CD4-positive, alpha-beta T cell treated with Interleukin-12 subunit alpha and Interleukin-12 subunit beta, for 1 hour (primary cell): ENCODE results near the gene MTHFD1L.

ENCODE experiments used
- DNase-seq: peaks from one replicate; pipeline ENCODE4 v3.0.0-alpha.2; 2020

MTHFD1L gene

DNA sequence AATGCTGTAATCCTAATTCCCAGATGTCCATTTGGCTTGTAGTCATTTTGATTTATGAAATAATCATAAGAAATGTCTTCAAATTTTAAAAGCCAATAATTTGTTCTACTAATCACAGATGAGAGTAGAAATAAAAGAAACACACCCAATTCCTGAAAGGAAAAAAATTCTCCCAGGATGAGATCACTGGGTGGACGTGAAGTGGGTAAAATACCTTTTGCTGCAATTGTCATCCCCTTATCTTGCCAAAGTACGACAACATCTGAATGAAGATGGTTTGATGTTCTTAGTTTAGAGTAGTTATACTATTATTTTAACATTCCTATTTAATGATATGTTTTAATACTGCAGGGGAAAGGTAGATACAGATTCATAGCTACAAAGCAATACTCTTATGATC is 33.7 kb downstream of the MTHFD1L start:
- DNase-seq, result no peak

DNA sequence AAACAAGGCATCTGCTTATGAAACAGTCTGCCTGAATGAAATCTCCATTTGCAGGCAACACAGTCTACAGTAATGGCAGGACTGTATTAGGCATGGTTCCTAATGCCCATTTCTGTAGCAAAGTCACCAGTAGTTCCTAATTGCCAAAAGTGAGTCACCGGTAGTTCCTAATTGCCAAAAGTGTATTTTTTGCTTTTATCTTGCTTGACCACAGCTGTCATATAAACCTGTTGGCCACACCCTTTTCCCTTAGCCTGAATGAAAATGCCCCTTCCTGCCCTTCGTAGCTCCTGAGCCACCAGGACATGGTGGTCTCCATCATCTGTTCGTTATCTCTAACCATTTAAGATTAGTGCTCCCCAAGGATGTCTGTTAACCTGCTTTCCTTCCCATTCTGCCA is 34.5 kb downstream of the MTHFD1L start:
- no peak for DNase-seq

DNA sequence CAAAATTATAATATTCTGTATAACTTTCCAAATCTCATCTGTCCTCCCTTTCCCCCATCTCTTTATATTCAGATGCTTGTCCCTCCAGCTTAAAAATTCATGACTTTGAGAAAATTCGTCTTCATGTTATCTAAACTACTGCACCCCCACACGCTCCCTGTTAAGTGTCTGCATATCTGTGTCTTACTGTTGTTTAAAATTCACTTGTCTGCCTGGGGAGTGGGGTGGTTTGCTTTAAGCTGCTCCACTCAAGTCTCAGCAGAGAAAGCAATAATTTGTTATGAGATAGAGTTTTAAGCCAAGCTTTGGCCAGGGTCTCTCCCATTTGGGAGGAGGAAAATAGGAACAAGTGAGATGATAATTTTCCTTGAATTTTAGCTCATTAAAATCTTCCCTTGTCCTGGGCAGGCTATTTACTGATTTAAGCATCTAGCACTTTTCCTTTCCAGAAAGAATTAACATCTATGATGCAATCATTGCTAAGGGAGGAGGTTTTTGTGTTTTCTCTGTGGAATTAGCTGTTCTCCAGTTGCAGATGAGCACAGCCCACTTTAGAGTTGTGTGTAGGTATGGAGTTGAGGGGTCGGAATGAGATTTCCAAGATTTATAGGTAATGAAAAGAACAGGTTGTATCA is 36.8 kb downstream of the MTHFD1L start:
- DNase-seq, result no peak

DNA sequence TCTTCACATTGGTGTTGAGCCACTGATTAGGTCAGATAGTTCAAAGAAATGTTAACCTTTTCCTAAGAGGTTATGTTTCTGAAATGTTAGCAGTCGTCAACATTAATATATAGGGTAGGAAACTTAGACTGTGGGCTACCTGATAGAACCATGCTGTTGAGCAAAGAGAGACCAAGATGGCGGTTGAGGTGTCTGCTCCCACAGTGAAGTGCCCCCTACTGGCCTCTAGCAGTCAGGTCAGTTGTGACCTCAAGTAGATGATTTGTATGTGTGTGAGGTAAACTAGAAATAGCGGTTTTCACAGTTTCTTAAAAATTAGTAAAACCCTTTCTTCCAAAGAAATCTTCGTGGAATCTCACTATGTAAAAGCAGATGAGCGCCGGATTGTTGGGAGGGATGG is 40.3 kb downstream of the MTHFD1L start:
- DNase-seq, result no peak

DNA sequence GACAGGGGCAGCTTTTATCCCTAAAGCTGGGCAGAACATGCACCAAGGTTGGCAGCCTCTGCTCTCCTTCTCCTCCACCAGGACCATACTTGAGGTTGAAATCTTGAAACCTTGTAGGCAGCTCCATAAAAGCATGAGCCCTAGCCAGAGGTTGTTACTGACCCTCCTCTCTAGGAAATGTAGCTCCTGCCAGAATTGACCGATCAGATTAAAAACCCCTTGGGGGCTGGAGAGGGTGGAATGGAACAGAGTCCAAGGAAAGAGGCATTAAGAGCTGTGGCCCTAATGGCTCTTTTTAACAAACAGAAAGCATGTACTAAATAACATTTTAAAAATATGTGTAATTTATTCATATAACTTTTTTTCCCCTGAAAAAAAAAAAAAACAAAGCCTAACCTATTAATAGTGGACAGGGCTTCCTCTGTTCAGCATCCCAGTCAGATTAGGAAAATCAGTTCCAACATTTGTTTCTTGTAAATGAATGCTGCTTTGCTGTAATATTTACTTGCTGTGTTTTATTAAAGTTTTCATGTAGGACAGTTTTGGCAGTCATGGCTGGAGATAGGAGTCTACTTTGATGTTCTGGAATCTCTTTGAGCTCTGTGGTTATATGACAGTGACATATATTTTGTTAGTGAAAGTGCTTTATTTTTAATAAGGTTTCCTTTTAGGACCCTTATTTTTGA is 41.3 kb downstream of the MTHFD1L start:
- DNase-seq, result no peak

DNA sequence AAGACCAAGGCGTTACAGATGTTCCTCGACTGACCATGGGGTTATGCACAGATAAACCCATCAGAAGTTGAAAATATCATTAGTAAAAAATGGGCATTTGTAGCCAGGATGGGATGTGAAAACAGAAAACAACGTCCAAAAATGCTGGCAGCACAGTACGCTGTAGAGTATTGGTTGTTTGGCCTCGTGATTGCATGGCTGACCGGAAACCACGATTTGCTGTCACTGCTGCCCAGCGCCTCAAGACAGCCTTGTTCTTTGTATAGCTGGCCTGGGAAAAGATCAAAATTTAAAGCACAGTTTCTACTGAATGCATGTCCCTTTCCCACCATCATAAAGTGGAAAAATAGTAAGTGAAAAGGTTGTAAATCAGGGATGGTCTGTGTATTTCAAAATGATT is 41.9 kb downstream of the MTHFD1L start:
- DNase-seq, result no peak

DNA sequence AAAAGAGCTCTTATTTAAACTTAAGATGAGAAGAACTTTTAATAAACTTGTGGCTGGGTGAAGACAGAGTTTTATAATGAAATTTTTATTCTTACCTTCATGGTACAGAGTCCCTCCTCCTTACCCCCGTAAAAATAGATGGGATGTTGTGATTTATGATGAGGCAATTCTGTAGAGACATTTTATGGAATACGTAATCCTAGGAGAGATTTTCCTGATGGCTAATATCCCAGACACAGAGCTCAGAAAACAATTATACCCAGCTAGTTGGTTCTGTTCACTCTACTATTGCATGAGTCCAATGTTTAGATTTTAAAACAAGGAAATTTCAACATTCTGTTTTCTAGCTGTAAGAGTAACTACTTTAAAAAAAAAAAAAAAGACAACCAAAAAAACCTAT is 43.4 kb downstream of the MTHFD1L start:
- DNase-seq, result no peak

DNA sequence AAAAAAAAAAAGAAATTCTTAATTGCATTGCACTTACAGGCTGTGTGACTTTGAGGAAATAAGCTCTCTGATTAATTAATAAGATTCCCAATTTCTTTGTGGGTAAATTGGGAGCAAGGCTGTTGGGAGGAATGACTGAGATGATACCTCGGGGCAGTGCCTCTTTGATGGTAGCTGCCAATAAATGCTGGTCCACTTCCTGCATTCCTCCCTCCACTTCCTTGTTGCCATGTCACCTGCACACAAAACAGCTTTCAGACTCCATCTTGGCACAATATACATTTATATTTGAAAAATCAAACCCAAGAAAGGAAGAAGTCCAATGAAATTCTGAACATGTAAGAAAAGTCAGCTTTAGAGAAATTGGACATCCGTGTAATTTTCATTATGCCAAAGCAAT is 45.1 kb downstream of the MTHFD1L start:
- DNase-seq, result no peak

DNA sequence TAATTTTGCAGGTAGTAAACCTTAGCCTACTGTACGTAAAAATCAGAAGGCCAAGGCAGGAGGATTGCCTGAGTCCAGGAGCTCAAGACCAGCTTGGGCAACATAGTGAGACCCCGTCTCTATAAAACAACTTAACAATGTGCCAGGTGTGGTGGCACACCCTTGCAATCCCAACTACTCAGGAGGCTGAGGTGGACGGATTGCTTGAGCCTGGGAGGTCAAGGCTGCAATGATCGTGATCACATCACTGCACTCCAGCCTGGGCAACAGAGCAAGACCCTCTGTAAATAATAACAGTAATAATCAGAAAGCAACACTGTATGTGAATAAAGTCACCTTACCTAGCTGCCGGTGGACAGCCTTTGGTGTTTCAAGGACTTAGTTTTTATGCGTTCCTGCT is 48.9 kb downstream of the MTHFD1L start:
- no peak for DNase-seq

DNA sequence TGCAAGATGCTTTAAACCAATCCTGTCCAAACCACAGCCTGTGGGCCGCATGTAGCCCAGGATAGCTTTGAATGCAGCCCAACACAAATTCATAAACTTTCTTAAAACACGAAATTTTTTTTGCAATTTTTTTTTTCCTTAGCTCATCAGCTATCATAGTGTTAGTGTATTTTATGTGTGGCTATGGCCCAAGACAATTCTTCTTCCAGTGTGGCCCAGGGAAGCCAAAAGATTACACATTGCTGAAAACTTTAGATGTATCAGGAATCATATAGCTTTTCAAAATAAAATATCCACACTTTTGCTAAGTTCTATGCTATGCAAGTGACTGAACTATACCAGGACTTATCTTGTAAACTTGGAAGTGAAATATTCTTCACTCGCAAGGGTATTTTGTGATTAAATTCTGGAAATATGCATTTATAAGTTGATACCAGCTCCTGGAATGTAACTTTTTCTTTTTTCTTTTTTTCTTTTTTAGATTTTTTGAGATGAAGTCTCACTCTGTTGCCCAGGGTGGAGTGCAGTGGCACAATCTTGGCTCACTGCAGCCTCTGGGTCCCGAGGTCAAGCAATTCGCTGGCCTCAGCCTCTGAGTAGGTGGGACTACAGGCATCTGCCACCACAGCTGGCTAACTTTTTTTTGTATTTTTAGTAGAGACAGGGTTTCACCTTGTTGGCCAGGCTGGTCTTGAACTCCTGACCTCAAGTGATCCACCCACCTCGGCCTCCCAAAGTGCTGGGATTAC is 49.8 kb downstream of the MTHFD1L start:
- DNase-seq, result no peak

DNA sequence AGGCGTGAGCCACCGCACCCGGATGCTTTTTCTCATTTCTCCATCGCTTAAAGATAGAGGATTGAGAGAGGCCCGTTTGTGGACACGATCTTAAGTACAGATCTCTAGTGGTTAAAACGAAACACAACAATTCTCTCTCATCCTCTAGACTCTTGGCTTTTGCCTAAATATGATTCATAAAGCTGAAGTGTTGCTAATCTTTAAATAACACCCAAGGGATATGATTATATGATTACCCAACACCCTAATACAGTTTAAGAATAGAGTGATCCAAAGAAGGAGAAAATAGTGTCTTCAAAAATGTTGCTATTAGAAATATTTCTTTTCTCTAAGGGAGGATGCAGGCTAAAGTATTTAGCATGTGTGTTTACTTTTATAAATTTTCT is 50.4 kb downstream of the MTHFD1L start:
- no peak for DNase-seq

DNA sequence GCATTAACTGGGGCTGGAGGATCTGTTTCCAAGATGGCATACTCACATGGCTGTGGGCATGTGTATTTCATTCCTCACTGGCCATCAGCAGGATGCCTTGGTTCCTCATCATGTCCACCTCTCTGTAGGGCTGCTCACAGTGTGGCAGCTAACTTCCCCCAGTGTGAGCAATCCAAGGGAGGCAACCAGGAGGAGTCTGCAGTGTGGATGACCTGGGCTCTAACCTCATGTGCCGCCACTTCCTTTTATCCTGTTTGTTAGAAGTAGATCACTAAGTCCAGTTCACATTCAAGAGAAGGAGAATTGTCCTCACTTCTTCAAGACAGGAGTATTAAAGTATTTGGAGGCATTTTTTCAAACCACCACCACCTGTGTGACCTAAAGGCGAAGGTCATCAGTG is 54.4 kb downstream of the MTHFD1L start:
- DNase-seq, result no peak

DNA sequence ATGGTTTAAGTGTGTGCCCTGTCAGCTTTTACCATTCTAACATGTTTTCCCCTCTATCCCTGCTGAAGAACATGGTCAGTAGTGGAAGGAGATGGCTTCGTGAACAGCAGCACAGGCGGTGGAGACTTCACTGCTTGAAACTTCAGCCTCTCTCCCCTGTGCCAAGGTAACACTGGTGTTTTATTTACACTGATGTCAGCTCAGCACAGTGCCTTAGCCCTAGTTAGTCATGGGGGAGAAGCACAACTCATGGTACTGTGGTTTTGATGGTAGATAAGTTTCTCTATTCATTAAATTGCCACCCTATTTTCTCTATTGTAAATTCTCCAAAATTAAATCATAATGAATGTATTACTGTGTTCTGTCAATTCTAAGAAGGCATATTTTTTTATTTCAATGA is 56.6 kb downstream of the MTHFD1L start:
- DNase-seq, result no peak

DNA sequence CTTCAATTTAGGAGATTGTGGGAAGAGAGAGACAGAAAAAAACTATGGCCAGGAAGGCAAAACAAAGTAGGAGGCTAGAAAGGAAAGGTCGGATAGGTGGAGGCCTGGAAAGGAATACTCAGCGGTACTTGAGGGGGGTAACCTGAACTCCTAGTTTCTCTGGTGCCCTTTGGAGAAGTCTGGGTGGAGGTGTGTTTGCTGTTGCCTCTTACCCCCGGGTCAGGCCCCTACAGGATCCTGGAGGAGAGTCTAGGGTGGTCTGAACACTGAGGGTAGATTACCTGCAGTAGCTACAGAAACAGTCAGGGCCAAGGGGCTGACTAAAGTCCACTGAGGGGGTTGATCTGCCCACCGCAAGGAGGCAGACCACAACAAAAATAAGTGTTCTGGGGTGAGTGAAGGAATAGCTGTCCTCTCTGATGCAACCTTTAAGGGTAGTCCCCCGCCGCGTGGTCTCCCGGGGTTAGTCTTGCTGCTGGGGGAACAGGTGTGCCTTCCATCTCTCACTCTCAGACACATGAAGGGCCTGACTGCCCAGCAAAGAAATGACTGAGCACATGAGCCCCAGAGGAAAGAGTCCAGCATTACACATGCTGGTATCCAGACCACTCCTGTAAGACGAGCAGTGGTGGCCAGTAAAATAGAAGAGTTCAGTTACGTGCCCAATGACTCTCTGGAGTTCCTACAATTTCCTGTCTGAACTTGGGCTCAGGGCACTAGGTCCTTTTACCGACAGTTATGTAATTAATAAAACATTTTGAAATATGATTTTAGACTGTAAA is 59.5 kb downstream of the MTHFD1L start:
- DNase-seq, result no peak

DNA sequence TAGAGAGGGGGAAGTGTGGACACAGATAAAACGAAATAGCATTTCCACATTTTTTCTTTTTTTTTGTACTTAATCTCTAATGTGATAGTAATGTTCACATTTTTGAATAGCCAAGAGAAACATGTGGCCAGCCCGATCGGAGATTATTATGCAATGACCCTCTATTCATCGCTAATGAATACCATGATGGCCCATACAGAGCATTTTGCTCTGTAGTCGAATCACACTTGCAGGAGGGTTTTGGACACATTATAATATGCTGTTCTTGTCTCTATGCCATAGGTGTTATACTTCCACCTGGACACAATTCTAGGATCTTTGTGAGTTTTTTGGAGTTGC is 60.1 kb downstream of the MTHFD1L start:
- DNase-seq, result no peak

DNA sequence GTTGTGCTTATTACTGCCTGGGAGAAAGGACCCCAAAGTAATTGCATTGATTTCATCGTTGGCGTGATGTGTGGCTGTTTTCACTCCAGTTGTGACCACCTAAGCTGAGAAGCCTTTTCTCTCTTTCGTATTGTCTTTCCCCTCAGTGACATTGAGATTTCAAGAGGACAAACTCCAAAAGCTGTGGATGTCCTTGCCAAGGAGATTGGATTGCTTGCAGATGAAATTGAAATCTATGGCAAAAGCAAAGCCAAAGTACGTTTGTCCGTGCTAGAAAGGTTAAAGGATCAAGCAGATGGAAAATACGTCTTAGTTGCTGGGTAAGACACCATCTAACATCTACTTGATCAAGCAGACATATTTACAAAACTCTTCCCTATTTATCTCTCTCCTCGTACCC is 60.5 kb downstream of the MTHFD1L start:
- DNase-seq, result no peak

DNA sequence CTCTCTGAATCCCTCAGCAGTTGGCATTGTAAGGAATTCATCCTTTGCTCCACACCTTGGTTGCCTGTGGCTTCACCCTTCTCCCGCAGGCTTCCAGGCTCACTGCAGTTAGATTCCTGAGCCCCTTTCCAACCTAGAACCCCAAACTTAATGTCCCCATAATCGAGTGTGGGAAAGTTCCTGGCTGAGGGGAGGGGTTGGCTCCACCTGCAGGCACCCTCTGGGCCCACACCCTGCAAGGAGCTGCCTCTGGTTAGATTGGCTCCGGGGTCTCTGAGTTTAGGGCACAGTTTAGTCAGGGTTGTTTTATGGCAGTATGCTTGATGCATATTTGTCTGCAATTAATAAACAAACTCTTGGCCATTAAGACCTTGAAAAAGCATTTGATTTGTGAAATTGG is 63.4 kb downstream of the MTHFD1L start:
- no peak for DNase-seq

DNA sequence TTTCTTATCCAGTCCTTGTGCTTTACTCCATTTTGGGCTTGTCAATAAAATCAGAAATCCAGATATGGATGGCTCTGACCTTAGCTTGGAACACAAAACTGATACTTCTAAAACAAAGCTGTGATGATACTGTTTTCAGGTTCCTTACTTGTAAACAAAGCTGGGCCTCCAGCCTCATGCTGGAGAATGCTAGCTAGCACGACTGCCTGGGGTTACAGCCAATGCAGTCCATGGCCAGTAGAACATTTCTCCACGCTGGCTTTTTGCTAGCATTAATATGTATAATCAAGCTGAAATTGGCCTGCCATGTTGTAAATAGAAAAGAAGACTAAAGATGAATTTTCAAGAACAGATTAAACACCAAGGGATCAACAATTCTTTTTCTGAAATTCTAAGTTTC is 63.9 kb downstream of the MTHFD1L start:
- DNase-seq, result no peak

DNA sequence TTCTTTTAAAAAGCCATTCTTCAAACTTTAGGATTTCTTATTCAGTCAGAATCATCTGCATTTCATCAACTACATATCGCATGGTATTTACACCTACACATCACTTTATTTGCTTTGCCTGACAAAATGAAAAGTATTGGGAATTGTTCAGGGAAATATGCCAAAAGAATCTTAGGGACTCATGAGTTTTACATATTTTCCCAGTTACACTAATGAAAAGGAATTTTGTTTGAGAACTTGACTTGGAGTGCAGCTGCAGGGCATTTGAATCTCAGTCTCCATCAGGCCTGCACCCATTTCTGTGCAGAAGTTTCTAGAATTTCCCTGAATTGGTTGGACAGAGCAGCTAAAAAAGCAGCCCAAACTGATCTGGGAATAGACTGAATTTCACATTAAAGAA is 65.3 kb downstream of the MTHFD1L start:
- DNase-seq, result no peak

DNA sequence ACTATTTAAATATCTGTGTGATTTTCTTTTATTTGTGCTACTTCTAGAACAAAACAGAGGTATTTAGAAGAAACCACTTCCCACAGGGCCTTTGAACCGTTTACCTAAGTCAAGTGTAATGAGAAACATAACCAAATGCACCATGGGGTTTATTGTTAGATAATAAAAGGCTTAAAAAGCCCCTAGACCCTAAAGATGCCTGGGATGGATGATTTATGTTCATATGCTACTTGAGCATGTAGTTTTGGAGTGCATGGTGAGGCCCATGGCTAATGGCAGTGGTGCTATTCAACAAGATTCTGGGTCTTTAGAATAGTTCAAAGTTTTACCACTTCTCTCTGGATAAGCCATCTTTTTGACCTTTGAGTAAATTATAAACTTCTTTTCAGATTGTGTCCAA is 65.9 kb downstream of the MTHFD1L start:
- no peak for DNase-seq

DNA sequence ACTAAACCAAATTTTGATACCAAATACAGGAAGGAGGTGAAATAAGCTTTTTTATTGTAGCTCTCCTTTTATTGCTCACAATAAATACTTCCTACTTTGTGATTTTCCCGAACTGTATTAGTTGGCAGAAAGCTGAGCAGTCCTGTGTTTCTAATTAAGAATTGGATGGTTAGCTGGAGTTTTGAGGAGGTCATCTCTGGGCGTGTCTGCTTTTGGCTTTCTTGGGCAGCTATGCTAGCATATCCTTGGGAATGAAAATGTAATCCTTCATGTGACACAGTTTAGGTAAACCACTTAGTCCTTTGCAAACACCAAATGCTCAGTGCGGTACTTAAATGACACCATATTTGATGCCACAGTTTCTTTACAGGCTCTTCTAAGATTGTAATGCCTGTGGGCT is 67.5 kb downstream of the MTHFD1L start:
- DNase-seq, result no peak

DNA sequence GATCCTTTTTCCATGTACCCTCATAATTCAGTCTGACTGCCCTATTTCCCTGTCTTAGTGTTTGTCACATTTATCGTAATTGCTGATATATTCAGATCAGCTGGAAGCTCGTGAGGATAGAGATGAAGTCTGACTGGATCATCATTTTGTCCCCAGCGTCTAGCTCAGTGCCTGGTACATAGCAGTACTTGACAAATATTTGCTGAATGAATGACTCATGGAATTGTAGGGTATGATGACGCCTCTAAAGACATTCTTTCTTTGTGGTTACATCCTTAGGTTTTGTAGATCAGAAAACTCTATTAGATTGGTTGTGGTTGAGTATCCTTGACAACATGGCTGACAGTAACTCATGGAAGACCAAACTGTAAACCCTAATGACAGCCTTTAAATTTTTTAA is 68.9 kb downstream of the MTHFD1L start:
- DNase-seq, result no peak

DNA sequence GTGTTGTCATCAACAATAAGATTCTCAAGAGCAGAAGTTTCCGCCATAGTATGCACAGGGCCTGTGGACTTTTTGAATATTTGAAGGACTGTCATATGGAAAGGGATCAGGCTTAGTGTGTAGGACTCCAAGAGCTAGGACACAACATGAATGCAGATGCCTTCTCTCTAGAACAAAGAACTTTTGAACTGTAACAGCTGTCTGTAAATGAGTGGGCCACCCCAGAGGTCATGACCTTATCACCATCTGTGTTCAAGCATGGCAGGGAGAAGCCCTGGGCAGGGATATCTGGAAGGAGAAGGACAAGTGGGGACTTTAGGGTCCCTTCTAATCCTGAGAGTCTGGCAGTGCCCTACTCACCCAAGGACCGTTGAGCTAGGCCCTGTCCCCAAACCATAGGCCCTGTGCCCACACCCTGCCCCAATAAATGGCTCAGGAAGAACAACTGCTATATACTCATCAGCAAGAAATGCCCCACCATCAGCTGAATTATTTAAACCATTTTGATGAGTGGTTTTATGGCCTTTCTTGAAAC is 70.6 kb downstream of the MTHFD1L start:
- no peak for DNase-seq
